HG03575 (cell line): ENCODE measurements around the gene TSHR.
"Not testable (repeated sequence)": the region's sequence is repeated elsewhere in the genome, so short reads cannot be mapped to it uniquely, and the experiment has no call there.

Experiments used
- ATAC-seq: cut with Tn5 transposase; IDR thresholded peaks from one replicate; pipeline ENCODE4 v1.9.1; 2021; ENCODE audit not compliant: unreplicated experiment, insufficient number of reproducible peaks, low FRiP score; ENCODE audit errors: extremely low read depth

TSHR gene

DNA sequence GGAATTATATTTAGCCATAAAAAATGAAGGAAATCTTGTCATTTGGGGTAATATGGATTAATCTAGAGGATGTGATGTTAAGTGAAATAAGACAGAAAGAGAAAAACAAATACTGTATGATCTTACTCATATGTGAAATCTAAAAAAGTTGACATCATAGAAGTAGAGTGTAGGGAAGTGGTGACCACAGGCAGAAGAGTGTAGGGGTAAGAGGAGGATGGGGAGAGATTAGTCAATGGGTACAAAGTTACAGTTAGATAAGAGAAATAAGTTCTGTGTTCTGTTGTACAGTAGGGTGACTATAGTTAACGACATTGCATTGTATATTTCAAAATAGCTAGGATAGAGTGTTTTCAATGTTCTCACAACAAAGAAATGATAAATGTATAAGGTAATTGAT is 87.0 kb downstream of the TSHR start:
- no peak for ATAC-seq

DNA sequence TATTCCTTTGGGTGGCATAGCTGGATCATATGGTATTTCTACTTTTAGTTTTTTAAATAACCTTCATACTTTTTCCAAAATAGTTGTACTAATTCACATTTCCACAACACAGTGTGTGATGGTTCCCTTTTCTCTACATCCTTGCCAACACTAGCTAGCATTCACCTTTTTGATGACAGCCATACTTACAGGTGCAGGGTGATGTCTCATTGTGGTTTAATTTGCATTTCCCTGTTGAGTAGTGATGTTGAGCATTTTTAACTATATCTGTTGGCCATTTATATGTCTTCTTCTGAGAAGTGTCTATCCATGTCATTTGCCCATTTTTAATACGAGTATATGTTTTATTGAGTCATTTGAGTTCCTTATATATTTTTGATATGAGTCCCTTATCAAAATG is 96.1 kb downstream of the TSHR start:
- no peak for ATAC-seq

DNA sequence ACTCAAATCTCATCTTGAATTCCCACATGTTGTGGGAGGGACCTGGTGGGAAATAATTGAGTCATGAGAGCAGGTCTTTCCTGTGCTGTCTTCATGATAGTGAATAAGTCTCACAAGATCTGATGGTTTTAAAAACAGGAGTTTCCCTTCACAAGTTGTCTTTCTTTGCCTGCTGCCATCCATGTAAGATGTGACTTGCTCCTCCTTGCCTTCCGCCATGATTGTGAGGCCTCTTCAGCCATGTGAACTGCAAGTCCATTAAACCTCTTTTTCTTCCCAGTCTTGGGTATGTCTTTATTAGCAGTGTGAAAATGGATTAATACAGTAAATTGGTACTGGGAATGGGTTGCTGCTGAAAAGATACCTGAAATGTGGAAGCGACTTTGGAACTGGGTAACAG is 98.6 kb downstream of the TSHR start:
- not testable (repeated sequence) for ATAC-seq

DNA sequence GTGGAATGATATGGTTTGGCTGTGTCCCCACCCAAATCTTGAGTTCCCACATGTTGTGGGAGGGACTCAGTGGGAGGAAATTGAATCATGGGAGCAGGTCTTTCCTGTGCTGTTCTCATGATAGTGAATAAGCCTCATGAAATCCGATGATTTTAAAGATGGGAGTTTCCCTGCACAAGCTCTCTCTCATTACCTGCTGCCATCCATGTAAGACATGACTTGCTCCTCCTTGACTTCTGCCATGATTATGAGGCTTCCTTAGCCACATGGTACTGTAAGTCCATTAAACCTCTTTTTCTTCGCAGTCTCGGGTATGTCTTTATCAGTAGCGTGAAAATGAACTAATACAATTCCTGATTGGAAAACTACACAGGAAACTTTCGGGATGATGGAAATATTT is 100.5 kb downstream of the TSHR start:
- ATAC-seq = no peak

DNA sequence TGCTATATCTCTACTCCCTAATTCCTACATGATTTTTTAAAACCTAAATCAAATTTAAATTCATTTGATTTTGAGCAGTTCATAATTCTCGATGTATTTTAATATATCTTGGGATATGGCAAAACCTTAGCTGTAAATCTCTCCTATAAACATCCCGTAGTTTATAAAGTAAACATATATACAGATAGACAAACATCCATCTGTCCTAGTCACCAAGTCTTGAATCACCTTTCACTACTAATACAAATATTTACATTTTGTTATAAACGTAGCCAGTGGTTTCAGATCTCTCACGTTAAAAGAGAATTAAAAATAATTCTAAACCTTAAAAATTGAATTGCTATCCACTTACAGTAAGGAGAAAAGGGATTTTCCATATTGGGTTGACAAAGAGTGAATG is 107.0 kb downstream of the TSHR start:
- ATAC-seq = no peak

DNA sequence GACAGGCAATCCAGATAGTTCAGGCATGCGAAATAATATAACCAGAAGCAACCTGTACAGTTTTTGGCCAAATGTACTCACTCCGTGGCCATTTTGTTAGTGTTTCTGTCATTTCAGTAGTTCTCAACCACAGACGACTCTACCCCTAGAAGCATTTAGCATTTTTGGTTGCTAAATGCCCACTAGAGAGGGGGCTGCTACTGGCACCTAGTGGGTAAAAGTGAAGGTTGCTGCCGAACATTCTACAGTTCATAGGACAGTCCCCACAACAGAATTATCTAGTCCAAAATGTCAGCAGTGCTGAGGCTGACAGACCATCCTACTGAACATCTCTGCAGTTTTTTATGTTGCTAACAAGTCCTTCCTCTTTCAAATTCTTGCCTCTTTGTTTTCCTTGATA is 107.4 kb downstream of the TSHR start:
- no peak for ATAC-seq

DNA sequence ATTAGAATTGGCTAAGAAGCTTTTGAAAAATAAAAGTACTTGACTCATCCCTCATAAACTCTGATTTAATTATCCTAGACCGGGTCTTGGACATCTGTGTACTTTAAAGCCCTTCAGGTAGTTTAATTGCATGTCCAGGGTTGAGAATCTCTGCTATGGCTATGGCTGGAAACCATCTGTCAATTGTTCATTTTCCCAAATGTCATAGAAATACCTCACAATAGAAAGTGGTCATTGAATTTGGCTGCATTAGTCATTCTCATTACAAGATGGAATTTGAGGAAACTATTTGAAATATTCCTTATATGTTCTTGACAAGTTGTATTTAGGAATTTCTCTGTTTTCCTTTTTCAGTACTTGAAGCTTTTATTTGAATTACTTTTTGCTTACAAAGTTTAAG is 111.3 kb downstream of the TSHR start:
- ATAC-seq = no peak

DNA sequence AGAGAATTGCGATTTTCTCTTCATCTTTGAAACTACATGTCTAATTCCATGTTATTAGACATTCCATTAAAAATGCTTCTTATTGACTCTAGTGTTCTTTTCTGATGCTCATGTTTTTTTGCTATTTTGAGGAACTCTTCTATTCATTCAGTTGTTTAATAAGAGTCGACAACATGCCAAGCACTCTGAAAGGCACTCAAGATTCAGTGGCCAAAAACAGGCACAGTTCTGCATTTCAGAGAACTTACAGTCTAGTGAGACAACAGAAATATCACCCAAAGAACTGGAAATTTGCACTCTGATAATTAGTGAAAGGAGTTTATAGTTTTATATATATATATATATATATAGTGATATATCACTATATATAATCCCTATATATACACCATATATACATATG is 111.7 kb downstream of the TSHR start:
- ATAC-seq = no peak

DNA sequence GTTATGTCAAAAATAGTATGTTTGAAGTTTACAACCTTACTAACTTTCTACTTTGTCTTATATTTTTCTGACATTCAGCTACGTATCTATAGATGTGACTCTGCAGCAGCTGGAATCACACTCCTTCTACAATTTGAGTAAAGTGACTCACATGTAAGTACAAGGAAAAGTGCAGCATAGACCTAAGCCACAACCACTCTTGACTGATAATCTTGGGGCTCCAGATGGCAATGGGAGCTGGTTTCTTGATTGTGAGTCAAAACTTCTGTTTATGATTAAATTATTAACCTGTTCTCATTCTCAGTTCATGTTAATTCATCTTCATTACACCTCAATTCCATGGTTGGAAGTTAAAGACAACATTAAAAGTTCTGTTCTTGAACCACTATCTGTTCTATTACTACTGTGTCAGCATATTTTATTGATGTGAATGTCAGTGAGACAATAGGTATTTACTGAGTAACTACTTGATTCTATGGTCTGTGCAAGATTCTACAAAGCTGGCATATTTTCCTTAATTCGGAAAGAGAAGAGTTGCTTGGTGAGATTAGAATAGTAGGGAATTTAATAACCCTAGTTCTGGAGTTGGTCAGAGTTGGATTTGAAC is 112.9 kb downstream of the TSHR start:
- ATAC-seq = no peak

DNA sequence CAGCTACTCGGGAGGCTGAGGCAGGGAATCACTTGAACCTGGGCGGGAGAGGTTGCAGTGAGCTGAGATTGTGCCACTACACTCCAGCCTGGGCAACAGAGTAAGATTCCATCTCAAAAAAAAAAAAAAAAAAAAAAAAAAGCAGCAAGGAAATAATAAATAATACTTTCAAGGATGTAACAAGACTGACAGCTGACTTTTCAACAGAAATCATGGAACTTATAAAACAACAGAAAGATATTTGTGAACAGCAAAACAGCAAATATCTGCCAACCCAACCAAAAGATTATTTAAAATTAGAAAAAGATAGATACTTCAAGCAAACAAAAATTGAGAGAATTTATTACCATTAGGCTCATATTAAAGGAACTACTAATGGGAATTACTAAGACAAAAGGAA is 115.1 kb downstream of the TSHR start:
- ATAC-seq = no peak

DNA sequence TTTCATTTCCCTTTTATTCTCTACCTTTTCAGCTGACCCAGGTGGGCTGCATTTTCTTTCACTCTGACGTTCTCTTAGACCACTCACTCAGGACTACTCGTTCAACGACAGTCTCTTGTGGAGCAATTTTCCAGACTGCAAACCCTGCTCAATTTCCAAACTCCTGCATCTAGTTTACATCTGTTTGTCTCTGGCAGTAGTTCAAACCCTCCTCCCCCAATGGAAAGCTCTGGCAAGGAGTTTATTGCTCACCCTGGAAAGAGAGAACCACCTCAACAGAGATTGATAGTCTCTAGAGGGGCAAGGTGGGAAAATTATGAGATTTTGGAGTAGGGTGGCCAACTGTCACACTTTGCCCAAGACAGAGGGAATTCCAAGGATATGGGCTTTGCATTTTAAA is 130.2 kb downstream of the TSHR start:
- ATAC-seq = no peak

DNA sequence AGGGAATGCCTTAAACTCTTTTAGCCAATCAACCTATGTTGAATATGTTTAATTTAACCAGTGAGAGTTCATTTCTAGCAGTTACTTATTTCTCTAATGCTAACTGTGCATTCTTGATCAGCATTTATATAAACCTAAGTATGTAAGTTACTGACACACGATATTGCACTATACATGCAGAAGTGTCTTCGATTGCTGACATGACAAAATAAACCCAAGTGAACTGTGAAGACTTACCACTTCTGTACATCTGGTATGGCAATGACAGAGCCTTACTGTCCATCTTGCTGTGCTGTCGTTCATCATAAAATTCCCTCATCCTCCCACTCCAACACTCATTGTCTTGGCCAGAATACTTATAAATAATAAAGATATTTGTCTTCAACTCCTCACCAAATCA is 131.8 kb downstream of the TSHR start:
- no peak for ATAC-seq

DNA sequence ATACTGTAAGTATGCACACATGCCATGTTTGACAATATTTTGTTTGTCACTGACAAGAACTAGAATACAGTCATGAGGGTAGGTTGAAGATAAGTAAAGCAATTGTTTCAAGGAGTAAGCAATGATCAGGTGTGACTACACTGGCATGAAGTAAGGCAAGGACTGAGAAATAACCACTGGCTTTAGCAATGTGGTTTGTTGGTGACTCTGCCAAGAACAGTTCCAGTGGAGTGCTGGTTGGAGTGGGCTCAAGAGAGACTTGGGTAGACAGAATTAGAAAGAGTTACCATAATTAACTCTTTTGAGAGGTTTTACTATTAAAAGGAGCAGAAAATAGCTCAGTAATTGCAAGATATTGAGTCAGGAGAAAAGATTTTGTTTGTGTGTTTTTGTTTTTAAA is 135.7 kb downstream of the TSHR start:
- ATAC-seq = no peak

DNA sequence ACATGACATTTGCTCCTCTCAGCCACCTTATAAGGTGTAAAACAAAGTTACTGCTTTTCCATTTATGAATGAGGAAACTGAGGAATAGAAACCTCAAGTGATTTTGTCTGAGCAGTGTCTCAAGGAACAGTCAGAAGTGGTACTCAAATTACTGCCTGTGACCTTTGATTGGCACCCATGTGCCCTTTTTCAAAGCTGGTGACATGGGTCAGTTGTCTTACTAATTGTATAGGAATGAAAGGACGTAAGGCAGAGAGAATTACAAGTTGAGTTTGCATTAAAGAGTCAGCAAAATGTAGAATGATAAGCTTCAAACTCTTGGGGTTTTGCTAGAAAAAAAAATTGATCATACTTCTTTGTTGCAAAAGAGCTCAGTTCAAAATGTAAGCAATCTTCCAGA is 136.2 kb downstream of the TSHR start:
- ATAC-seq = no peak

DNA sequence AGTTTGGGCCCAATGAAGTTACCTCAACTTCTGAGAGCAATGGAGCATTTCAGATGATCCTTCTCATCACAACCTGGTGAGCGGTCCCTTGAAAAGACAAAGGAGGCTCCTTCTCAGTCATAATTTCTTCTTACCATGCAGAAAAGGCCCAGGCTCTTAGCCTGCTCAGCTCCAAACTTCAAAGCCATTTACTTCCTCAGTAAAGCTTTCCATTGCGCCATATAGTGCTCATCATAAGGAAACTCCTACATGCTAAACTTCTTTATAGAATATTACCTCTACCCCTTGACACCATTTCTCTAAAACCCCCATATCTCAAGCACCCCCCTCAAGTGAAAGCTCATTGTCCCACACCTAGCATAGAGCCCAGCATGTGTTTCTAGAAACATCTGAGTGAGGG is 138.2 kb downstream of the TSHR start:
- ATAC-seq = no peak

DNA sequence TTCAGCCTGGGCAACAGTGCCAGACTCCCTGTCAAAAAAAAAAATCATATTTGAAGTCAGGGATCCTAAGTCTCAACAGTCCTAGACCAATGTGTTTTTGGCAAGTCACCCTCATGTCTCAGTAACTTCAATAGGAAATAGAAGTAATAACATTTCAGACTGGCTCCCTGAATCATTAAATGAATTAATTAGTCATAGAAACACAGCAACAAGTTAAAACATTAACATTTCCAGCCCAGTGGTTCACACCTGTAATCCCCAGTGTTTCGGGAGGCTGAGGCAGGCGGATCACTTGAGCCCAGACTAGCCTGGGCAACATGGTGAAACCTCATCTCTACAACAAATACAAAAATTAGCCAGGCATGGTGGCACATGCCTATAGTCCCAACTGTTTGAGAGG is 140.1 kb downstream of the TSHR start:
- ATAC-seq = no peak

DNA sequence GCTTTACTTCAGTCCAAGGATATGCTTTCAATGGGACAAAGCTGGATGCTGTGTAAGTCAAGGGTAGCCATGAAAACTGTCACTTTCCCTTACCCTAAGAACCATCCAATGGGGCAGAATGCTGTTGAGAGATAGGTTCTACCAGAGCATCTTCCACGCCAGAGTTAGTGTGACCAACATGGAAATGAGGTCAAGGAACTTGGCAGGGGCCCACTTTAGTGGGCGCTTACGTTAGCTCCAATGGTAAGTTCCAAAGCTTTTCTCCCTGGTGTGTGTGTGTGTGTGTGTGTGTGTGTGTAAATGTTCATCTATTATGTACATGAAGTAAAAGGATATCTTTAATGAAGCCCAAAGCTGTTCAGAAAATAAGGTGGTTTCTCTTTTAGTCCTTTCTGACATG is 141.2 kb downstream of the TSHR start:
- no peak for ATAC-seq

DNA sequence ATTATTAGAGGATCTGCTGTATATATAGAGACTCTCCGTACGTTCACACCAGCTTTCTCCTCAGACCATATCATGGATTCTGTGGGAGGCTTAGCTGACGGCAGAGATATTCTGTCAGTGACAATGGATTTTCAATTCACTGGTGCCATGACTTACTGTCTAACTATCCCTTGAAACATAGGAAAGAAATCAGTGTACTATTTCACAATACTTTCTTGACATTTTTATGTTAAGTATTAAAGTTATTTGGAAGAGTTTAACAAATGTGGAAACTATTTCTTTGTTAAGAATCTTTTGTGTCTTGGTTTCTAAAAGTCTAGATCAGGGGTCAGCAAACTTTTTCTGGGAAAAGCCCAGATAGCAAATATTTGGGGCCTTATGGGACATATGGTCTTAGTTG is 146.8 kb downstream of the TSHR start:
- ATAC-seq = no peak

DNA sequence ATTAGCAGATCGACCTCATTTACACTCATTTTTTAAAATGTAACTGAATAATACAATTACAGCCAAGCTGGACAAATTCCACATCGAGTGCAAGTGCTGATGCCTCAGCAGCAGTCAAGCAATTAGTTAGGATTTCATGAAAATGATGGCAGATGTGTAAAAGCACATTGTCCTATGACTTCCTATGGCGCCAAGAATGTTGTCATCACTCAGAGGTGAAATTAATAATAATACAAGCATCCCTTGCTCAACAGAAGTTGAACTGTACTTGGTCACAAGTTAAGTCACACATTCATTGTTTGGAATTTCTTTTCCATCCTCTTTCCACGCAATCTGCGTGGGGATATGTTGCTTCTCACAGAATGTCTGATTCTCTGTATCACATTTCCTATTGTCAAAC is 148.0 kb downstream of the TSHR start:
- no peak for ATAC-seq

DNA sequence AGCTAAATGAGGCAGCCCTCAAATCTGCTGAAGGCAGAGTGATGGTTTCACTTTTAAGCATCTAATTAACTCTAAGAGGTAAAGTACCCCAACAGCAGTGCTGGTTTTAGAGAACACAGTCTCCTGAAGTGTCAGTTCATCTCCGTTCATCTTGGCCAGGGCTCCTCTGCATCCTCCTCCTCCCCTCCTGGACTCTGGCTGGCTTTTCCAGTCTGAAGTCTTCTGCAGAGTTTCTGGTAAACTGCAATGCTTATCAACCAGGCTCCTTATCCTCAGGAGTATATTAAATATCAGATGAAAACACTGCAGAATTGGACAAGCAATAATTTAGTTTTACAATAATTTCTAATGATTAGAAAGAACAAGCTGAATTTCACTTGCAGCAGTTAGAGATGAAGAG is 150.0 kb downstream of the TSHR start:
- no peak for ATAC-seq

DNA sequence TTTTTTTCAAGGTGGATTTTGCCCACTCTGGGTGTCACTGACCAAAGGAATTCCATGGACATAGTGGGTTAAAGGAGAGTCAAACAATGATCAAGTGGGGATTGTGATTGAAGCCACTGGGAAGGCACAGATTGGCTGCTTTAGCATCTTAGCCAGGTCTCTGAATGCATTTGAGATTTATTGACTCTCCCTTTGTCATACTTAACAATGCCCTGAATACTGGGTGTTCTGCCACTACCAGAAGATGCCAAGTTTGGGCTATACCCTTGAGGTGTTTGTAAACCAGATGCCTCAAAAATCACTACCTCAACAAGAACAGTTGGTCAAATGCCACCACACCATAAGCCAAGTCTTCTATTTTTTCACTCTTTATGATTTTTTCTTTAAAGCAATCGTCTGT is 150.5 kb downstream of the TSHR start:
- ATAC-seq = no peak

DNA sequence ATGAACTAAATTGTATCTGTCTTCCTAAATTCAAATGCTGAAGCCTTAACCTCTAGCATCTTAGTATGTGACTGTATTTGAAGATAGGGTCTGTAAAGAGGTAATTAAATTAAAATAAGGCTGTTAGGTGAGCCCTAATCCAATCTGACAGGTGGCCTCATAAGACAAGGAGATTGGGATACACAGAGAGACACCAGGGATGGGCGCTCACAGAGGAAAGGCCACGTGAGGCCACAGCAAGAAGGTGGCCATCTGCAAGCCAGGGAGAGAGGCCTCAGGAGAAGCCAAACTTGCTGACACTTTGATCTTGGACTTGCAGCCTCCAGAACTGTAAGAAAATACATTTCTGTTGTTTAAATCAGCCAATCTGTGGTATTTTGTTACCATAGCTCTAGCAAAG is 154.8 kb downstream of the TSHR start:
- no peak for ATAC-seq
